Trophoblast cell (in vitro differentiated cells and primary cell): ENCODE measurements around the gene CCL16.

Experiments used
- DNase-seq, 2 donors: peaks; one replicate each; pipeline ENCODE4 v3.0.0-alpha.2; 2016
- H2AFZ ChIP-seq: 2 replicates; pipeline ENCODE4 v1.6.1; 2013; ENCODE audit warnings: low read length, moderate library complexity, mild to moderate bottlenecking; ENCODE audit not compliant: insufficient read depth, poor library complexity
- H2AK5ac ChIP-seq: 2 replicates; pipeline ENCODE4 v1.6.1; 2013; ENCODE audit warnings: mild to moderate bottlenecking, low read length
- H2BK120ac ChIP-seq: 2 replicates; pipeline ENCODE4 v1.6.1; 2013; ENCODE audit warnings: low read length, mild to moderate bottlenecking, moderate library complexity; ENCODE audit not compliant: insufficient read depth, poor library complexity
- H2BK12ac ChIP-seq: 2 replicates; pipeline ENCODE4 v1.6.1; 2013; ENCODE audit warnings: mild to moderate bottlenecking, low read length, moderate library complexity
- H2BK5ac ChIP-seq: 2 replicates; pipeline ENCODE4 v1.6.1; 2013; ENCODE audit warnings: low read length, low read depth, moderate library complexity, mild to moderate bottlenecking; ENCODE audit not compliant: poor library complexity
- H3K14ac ChIP-seq: 2 replicates; pipeline ENCODE4 v1.6.1; 2013; ENCODE audit warnings: mild to moderate bottlenecking, low read length
- H3K18ac ChIP-seq: 2 replicates; pipeline ENCODE4 v1.6.1; 2013; ENCODE audit warnings: mild to moderate bottlenecking, low read length
- H3K23ac ChIP-seq: 2 replicates; pipeline ENCODE4 v1.6.1; 2013; ENCODE audit warnings: low read length
- H3K27ac ChIP-seq: 2 replicates; pipeline ENCODE4 v1.5.1; 2013; ENCODE audit warnings: low read depth, mild to moderate bottlenecking, inconsistent platforms, low read length, moderate library complexity
- H3K27me3 ChIP-seq: 2 replicates; pipeline ENCODE4 v1.6.1; 2013; ENCODE audit warnings: inconsistent platforms, mild to moderate bottlenecking, low read length, moderate library complexity; ENCODE audit not compliant: insufficient read depth
- H3K36me3 ChIP-seq, 2 experiments: 1 replicate in 1 of 2; 2 replicates in 1 of 2; pipeline ENCODE4 v1.6.1; 2013; ENCODE audit warnings: low read length in 2 of 2, mild to moderate bottlenecking in 2 of 2, moderate library complexity in 1 of 2; ENCODE audit not compliant: insufficient read depth in 2 of 2, control insufficient read depth in 1 of 2
- H3K4ac ChIP-seq: 2 replicates; pipeline ENCODE4 v1.6.1; 2013; ENCODE audit warnings: low read depth, mild to moderate bottlenecking, low read length, moderate library complexity
- H3K4me1 ChIP-seq, 2 experiments: 1 replicate in 1 of 2; 2 replicates in 1 of 2; pipeline ENCODE4 v1.6.1; 2013; ENCODE audit warnings: low read length in 2 of 2, mild to moderate bottlenecking in 2 of 2, moderate library complexity in 1 of 2; ENCODE audit not compliant: insufficient read depth in 2 of 2, control insufficient read depth in 1 of 2
- H3K4me2 ChIP-seq: 2 replicates; pipeline ENCODE4 v1.6.1; 2013; ENCODE audit warnings: inconsistent platforms, mild to moderate bottlenecking, low read length, moderate library complexity
- H3K4me3 ChIP-seq: 2 replicates; pipeline ENCODE4 v1.5.1; 2013; ENCODE audit warnings: mild to moderate bottlenecking, low read depth, low read length, inconsistent platforms
- H3K79me1 ChIP-seq: one replicate; pipeline ENCODE4 v1.6.1; 2013; ENCODE audit warnings: low read length
- H3K79me2 ChIP-seq: 2 replicates; pipeline ENCODE4 v1.6.1; 2013; ENCODE audit warnings: low read length, mild to moderate bottlenecking; ENCODE audit not compliant: control insufficient read depth, insufficient read depth, poor library complexity
- H3K9ac ChIP-seq: 2 replicates; pipeline ENCODE4 v1.6.1; 2013; ENCODE audit warnings: mild to moderate bottlenecking, low read length
- H3K9me3 ChIP-seq: 2 replicates; pipeline ENCODE4 v1.6.1; 2013; ENCODE audit warnings: low read depth, mild to moderate bottlenecking, control low read depth, inconsistent platforms, low read length; ENCODE audit not compliant: insufficient read depth
- H4K12ac ChIP-seq: 2 replicates; pipeline ENCODE4 v1.6.1; 2013; ENCODE audit warnings: low read depth, mild to moderate bottlenecking, low read length, moderate library complexity
- H4K8ac ChIP-seq: 2 replicates; pipeline ENCODE4 v1.6.1; 2013; ENCODE audit warnings: low read depth, mild to moderate bottlenecking, low read length, moderate library complexity
- H4K91ac ChIP-seq: one replicate; pipeline ENCODE4 v1.6.1; 2013; ENCODE audit warnings: low read depth, mild to moderate bottlenecking, low read length, moderate library complexity
- WGBS: extraction: QIAGEN DNeasy Blood & Tissue Kit; methylation state at CpG from one replicate; pipeline ENCODE4 v1.1.7; 2013; ENCODE audit warnings: missing lambda C conversion rate; ENCODE audit not compliant: insufficient read length, insufficient coverage; ENCODE audit errors: extremely low coverage; 5-methylcytosine and 5-hydroxymethylcytosine counted together

CCL16 gene

GRCh38 chr17:35981908-35982330 is 622 bp upstream of the CCL16 start:
- Histone ChIP-seq H3K79me2 (no peaks in the 10 kb centered on the region), H3K4ac (no peak overlapping the region), H4K8ac (no peak overlapping the region), H3K9ac (no peak overlapping the region), H3K27me3 (no peaks in the 10 kb centered on the region), H4K91ac (no peak overlapping the region), H2BK12ac (no peak overlapping the region), H2BK5ac (no peak overlapping the region), H2AK5ac (no peak overlapping the region), H2AFZ (no peak overlapping the region), H3K9me3 (peaks cover 2% of the 10 kb centered on the region), H3K36me3 (no peaks in the 10 kb centered on the region), H3K4me3 (no peak overlapping the region), H3K4me1 (no peaks in the 10 kb centered on the region), H3K27ac (no peak overlapping the region), H3K79me1 (no peaks in the 10 kb centered on the region), H4K12ac (no peak overlapping the region), H3K23ac (no peak overlapping the region), H3K4me2 (no peak overlapping the region), H3K18ac (no peak overlapping the region), H3K14ac (no peak overlapping the region), H2BK120ac (no peak overlapping the region)
- no peak for DNase-seq
- no CpG with 5 or more reads among the region's 4 CpGs for WGBS

- no peak overlapping the region for H3K9ac ChIP-seq
- H2BK5ac ChIP-seq, result no peak overlapping the region
- no peaks in the 10 kb centered on the region for H3K36me3 ChIP-seq
- H2AK5ac ChIP-seq, result no peak overlapping the region
- no peaks in the 10 kb centered on the region for H3K79me1 ChIP-seq
- H4K91ac ChIP-seq, result no peak overlapping the region
- H3K79me2 ChIP-seq, result no peaks in the 10 kb centered on the region
- no peaks in the 10 kb centered on the region for H3K9me3 ChIP-seq
- no peak overlapping the region for H4K8ac ChIP-seq
- no peak overlapping the region for H2BK120ac ChIP-seq
- H2AFZ ChIP-seq, result no peak overlapping the region
- H4K12ac ChIP-seq, result no peak overlapping the region
- no peak overlapping the region for H2BK12ac ChIP-seq
- H3K27me3 ChIP-seq, result no peaks in the 10 kb centered on the region
- no peaks in the 10 kb centered on the region for H3K4me1 ChIP-seq
- no peak overlapping the region for H3K27ac ChIP-seq
- no peak for DNase-seq
- no peak overlapping the region for H3K18ac ChIP-seq
- H3K4ac ChIP-seq, result no peak overlapping the region
- no peak overlapping the region for H3K4me2 ChIP-seq
- H3K23ac ChIP-seq, result no peak overlapping the region
- no CpG with 5 or more reads among the region's 3 CpGs for WGBS
- no peak overlapping the region for H3K4me3 ChIP-seq
- no peak overlapping the region for H3K14ac ChIP-seq
These were observed 3.0 kb downstream of the CCL16 start for GRCh38 chr17:35978346-35978745.

- Histone ChIP-seq H3K4me3 (no peak overlapping the region), H3K18ac (no peak overlapping the region), H2BK5ac (no peak overlapping the region), H3K9me3 (no peaks in the 10 kb centered on the region), H3K4me1 (no peaks in the 10 kb centered on the region), H3K79me1 (no peaks in the 10 kb centered on the region), H3K4ac (no peak overlapping the region), H2AK5ac (no peak overlapping the region), H4K12ac (no peak overlapping the region), H3K4me2 (no peak overlapping the region), H3K23ac (no peak overlapping the region), H2BK120ac (no peak overlapping the region), H3K79me2 (no peaks in the 10 kb centered on the region), H3K9ac (no peak overlapping the region), H3K14ac (no peak overlapping the region), H3K36me3 (no peaks in the 10 kb centered on the region), H3K27ac (no peak overlapping the region), H3K27me3 (no peaks in the 10 kb centered on the region), H4K8ac (no peak overlapping the region), H2AFZ (no peak overlapping the region), H2BK12ac (no peak overlapping the region), H4K91ac (no peak overlapping the region)
- DNase-seq, result no peak
- no CpG with 5 or more reads among the region's 7 CpGs for WGBS
These were observed 3.8 kb downstream of the CCL16 start for GRCh38 chr17:35977509-35977908.

GRCh38 chr17:35973333-35974260 is 7.7 kb downstream of the CCL16 start:
- no peak overlapping the region for H3K4me2 ChIP-seq
- H3K14ac ChIP-seq, result no peak overlapping the region
- H3K4me3 ChIP-seq, result no peak overlapping the region
- no peaks in the 10 kb centered on the region for H3K27me3 ChIP-seq
- H3K36me3 ChIP-seq, result no peaks in the 10 kb centered on the region
- no peak overlapping the region for H3K9ac ChIP-seq
- DNase-seq, result peak in 1 of 2 donors; percentile 36
- no peak overlapping the region for H3K23ac ChIP-seq
- H3K4ac ChIP-seq, result no peak overlapping the region
- H4K91ac ChIP-seq, result no peak overlapping the region
- no peaks in the 10 kb centered on the region for H3K79me1 ChIP-seq
- H2AFZ ChIP-seq, result no peak overlapping the region
- H2AK5ac ChIP-seq, result no peak overlapping the region
- no peak overlapping the region for H4K12ac ChIP-seq
- no peaks in the 10 kb centered on the region for H3K79me2 ChIP-seq
- no peak overlapping the region for H2BK5ac ChIP-seq
- no peak overlapping the region for H3K18ac ChIP-seq
- H3K4me1 ChIP-seq, result no peaks in the 10 kb centered on the region
- H2BK12ac ChIP-seq, result no peak overlapping the region
- WGBS, result no CpG with 5 or more reads among the region's 10 CpGs
- H4K8ac ChIP-seq, result no peak overlapping the region
- H2BK120ac ChIP-seq, result no peak overlapping the region
- no peak overlapping the region for H3K27ac ChIP-seq
- no peaks in the 10 kb centered on the region for H3K9me3 ChIP-seq
